Kidney (tissue), 14 donors: ENCODE measurements around the gene PEX5. TPM values are rescaled to one million over a fixed set of nuclear protein-coding genes. Genes with fewer than 3 reads are reported as not detected.

Source experiments
- DNase-seq, 5 donors: peaks; one replicate each; pipeline ENCODE4 v3.0.0-alpha.2; 2013 to 2020
- FAIRE-seq: peaks from 2 replicates; lab custom pipeline; 2012; peaks lifted over from hg19 to GRCh38; lab: Jason Lieb, UNC
- H3K27ac ChIP-seq, 2 donors: one replicate each; pipeline ENCODE4 v1.7.0; 2013; ENCODE audit warnings: low read depth in 2 of 2, low read length in 2 of 2, inconsistent platforms in 1 of 2
- H3K27me3 ChIP-seq: one replicate; pipeline ENCODE4 v1.7.1; 2013; ENCODE audit warnings: low read length, inconsistent platforms; ENCODE audit not compliant: control insufficient read depth, insufficient read depth
- H3K36me3 ChIP-seq, 3 donors: one replicate each; pipeline versions ENCODE4 v1.7.0 to v1.7.1; 2013; ENCODE audit warnings: low read length in 3 of 3, control low read depth in 1 of 3, inconsistent platforms in 1 of 3; ENCODE audit not compliant: insufficient read depth in 3 of 3, control insufficient read depth in 2 of 3
- H3K4me1 ChIP-seq, 3 donors: one replicate each; pipeline versions ENCODE4 v1.7.0 to v1.7.1; 2013; ENCODE audit warnings: low read length in 3 of 3, inconsistent platforms in 1 of 3, low read depth in 1 of 3; ENCODE audit not compliant: control insufficient read depth in 2 of 3, insufficient read depth in 2 of 3
- H3K4me3 ChIP-seq, 3 donors: one replicate each; pipeline versions ENCODE4 v1.7.0 to v1.8.1; 2013; ENCODE audit warnings: low read length in 3 of 3, control low read depth in 1 of 3, inconsistent platforms in 1 of 3
- H3K9ac ChIP-seq, 3 donors: one replicate each; pipeline versions ENCODE4 v1.7.0 to v1.7.1; 2013; ENCODE audit warnings: low read length in 3 of 3, control low read depth in 1 of 3, inconsistent platforms in 1 of 3
- H3K9me3 ChIP-seq, 3 donors: one replicate each; pipeline versions ENCODE4 v1.7.0 to v1.7.1; 2013; ENCODE audit warnings: low read length in 3 of 3, control low read depth in 1 of 3, inconsistent platforms in 1 of 3; ENCODE audit not compliant: control insufficient read depth in 2 of 3, insufficient read depth in 1 of 3
- intact Hi-C: fragments of 100-400 bp; cut with DNase I; formaldehyde crosslinking; loops from one replicate; pipeline ENCODE4 v1.11.1; 2022
- polyA plus RNA-seq: library from polyadenylated mRNA; stranded (reverse); fragments of 350-450 nt; fragmentation: Illumina TruSeq; extraction: RNeasy Lipid Tissue Mini Kit (QIAGEN cat#74804); gene quantifications from one replicate; pipeline ENCODE4 v1.2.3, GENCODE V29; 2014; ENCODE audit warnings: low read depth, low replicate concordance; ENCODE audit not compliant: insufficient read depth
- total RNA-seq: library from RNA; stranded (reverse); fragmentation: NEBNext Ultra II Directional; extraction: Animal tissue kit (Norgen Biotek cat#: 25700); gene quantifications from one replicate; pipeline ENCODE4 v1.2.1, GENCODE V29; 2021
- TF ChIP-seq, protein P1 (sequence below): IDR thresholded peaks from 3 replicates; pipeline ENCODE4 v1.5.1; 2012; ENCODE audit warnings: mild to moderate bottlenecking, moderate library complexity, borderline replicate concordance; ENCODE audit not compliant: insufficient read depth; ENCODE audit errors: extremely low read depth
- donor health status: control.
- donor health status: control.
- donor health status: control.
- donor health status: control.
- donor health status: control.
- donor health status: DM: yes; HTN: yes; CAD: no.
- donor health status: Normal renal cell carcinoma (clear cell type).

The PEX5 gene
- total and polyA plus RNA-seq, 2 donors from 2014 or later: 30.8 to 42.3 TPM

DNA sequence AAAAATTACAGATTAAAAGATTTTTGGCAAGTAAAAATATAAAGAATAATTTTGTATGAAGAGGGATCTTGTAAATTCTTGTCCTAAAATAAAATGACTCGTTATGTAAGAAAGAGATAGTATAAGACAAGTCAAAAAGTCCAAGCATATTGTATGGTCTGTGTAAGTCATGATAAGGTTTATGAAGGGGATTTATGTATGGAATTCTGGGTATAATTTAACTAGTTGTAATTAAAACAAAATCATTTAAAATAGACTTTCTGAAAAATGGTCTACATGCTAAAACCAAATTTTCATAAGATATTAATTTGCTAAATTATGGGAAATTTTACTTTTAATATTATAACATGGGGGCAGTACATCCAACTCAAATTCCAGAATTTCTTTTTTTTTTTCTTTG, 17.6 kb upstream of the PEX5 start:
- Histone ChIP-seq H3K36me3 (no peaks in the 10 kb centered on the region), H3K27me3 (no peaks in the 10 kb centered on the region), H3K9ac (no peak overlapping the region), H3K27ac (no peak overlapping the region), H3K4me1 (no peaks in the 10 kb centered on the region), H3K9me3 (peaks cover 0 to 6% (median 0%) of the 10 kb centered on the region in 3 donors), H3K4me3 (no peak overlapping the region)
- DNase-seq (no peak), FAIRE-seq (peak; percentile 46)
- TF ChIP-seq, protein P1, sequence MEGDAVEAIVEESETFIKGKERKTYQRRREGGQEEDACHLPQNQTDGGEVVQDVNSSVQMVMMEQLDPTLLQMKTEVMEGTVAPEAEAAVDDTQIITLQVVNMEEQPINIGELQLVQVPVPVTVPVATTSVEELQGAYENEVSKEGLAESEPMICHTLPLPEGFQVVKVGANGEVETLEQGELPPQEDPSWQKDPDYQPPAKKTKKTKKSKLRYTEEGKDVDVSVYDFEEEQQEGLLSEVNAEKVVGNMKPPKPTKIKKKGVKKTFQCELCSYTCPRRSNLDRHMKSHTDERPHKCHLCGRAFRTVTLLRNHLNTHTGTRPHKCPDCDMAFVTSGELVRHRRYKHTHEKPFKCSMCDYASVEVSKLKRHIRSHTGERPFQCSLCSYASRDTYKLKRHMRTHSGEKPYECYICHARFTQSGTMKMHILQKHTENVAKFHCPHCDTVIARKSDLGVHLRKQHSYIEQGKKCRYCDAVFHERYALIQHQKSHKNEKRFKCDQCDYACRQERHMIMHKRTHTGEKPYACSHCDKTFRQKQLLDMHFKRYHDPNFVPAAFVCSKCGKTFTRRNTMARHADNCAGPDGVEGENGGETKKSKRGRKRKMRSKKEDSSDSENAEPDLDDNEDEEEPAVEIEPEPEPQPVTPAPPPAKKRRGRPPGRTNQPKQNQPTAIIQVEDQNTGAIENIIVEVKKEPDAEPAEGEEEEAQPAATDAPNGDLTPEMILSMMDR: no peak
- intact Hi-C loops: no loop called here

- DNase-seq (no peak), FAIRE-seq (no peak)
- TF ChIP-seq, protein P1: no peak
- no peak overlapping the region for H3K9ac ChIP-seq
- no peaks in the 10 kb centered on the region for H3K36me3 ChIP-seq
- no peaks in the 10 kb centered on the region for H3K4me1 ChIP-seq
- no peaks in the 10 kb centered on the region for H3K27me3 ChIP-seq
- no peaks in the 10 kb centered on the region for H3K9me3 ChIP-seq
- no peak overlapping the region for H3K27ac ChIP-seq
- no peak overlapping the region for H3K4me3 ChIP-seq
- intact Hi-C loops: no loop called here
Observed at GRCh38 chr12:7175493-7175892, 14.0 kb upstream of the PEX5 start.

GRCh38 chr12:7176595-7176994, 12.9 kb upstream of the PEX5 start:
- Histone ChIP-seq H3K9ac (no peak overlapping the region), H3K9me3 (no peaks in the 10 kb centered on the region), H3K4me1 (no peaks in the 10 kb centered on the region), H3K27me3 (no peaks in the 10 kb centered on the region), H3K36me3 (no peaks in the 10 kb centered on the region), H3K27ac (no peak overlapping the region), H3K4me3 (no peak overlapping the region)
- FAIRE-seq (no peak), DNase-seq (no peak)
- intact Hi-C loops: no loop called here
- TF ChIP-seq, protein P1: no peak

DNA sequence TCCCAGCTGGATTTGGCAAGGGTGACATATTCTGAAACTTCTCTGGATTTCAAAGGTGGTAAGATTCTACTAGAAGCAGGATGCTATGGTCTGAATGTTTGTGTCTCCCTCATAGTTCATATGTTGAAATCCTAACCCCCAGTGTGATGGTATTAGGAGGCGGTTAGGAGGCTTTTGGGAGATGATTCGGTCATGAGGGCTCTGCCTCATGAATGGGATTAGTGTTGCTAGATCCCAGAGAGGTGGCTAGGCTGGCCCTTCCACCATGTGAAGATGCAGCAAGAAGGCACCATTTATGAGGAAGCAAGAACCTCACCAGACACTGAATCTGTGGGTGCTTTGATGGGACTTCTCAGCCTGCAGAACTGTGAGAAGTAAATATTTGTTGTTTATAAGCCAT, 11.0 kb upstream of the PEX5 start:
- Histone ChIP-seq H3K27ac (no peak overlapping the region), H3K27me3 (no peaks in the 10 kb centered on the region), H3K9ac (no peak overlapping the region), H3K4me3 (no peak overlapping the region), H3K36me3 (no peaks in the 10 kb centered on the region), H3K9me3 (no peaks in the 10 kb centered on the region), H3K4me1 (no peaks in the 10 kb centered on the region)
- TF ChIP-seq, protein P1: no peak
- intact Hi-C loops: no loop called here
- FAIRE-seq (no peak), DNase-seq (no peak)
